Neural progenitor cell (in vitro differentiated cells): ENCODE data around the gene SNX32. TPM values are rescaled to one million over a fixed set of nuclear protein-coding genes. Genes with fewer than 3 reads are reported as not detected.

Experiments used
- DNase-seq: peaks from one replicate; pipeline ENCODE4 v3.0.0-alpha.2; 2016; ENCODE audit warnings: low spot score
- H2AFZ ChIP-seq: fragments of 200-600 bp; sonication (generic); replicated peaks from 2 replicates; pipeline ENCODE4 v1.6.1; 2016; ENCODE audit warnings: antibody characterized with exemption
- H3F3A ChIP-seq: fragments of 200-600 bp; sonication (generic); 2 replicates; pipeline ENCODE4 v1.6.1; 2016; ENCODE audit warnings: antibody characterized with exemption, low read depth
- H3K27ac ChIP-seq: fragments of 200-600 bp; sonication (generic); 2 replicates; pipeline ENCODE4 v1.5.1; 2016; ENCODE audit warnings: mild to moderate bottlenecking
- H3K27me3 ChIP-seq: fragments of 200-600 bp; sonication (generic); 2 replicates; pipeline ENCODE4 v1.6.1; 2016; ENCODE audit warnings: mild to moderate bottlenecking, moderate library complexity
- H3K36me3 ChIP-seq: fragments of 200-600 bp; sonication (generic); 2 replicates; pipeline ENCODE4 v1.5.1; 2016
- H3K4me1 ChIP-seq: fragments of 200-600 bp; sonication (generic); 2 replicates; pipeline ENCODE4 v1.6.1; 2016; ENCODE audit warnings: mixed run types
- H3K4me2 ChIP-seq: fragments of 200-600 bp; sonication (generic); 2 replicates; pipeline ENCODE4 v1.6.1; 2016
- H3K4me3 ChIP-seq: fragments of 200-600 bp; sonication (generic); 2 replicates; pipeline ENCODE4 v1.5.1; 2016
- H3K79me2 ChIP-seq: fragments of 200-600 bp; sonication (generic); 2 replicates; pipeline ENCODE4 v1.6.1; 2016; ENCODE audit warnings: low read depth
- H3K9ac ChIP-seq: fragments of 200-600 bp; sonication (generic); 2 replicates; pipeline ENCODE4 v1.6.1; 2016
- H3K9me3 ChIP-seq: fragments of 200-600 bp; sonication (generic); 2 replicates; pipeline ENCODE4 v1.5.1; 2016; ENCODE audit warnings: low read depth
- H4K20me1 ChIP-seq: fragments of 200-600 bp; sonication (generic); 2 replicates; pipeline ENCODE4 v1.6.1; 2016; ENCODE audit warnings: low read depth
- H3K27ac Mint-ChIP-seq: 3 replicates; pipeline ENCODE4 v1.8.0; 2021; ENCODE audit warnings: mixed read lengths
- H3K27me3 Mint-ChIP-seq: 2 replicates; pipeline ENCODE4 v1.8.0; 2022; ENCODE audit warnings: low read depth, mild to moderate bottlenecking, inconsistent platforms, moderate library complexity, mixed read lengths; ENCODE audit not compliant: insufficient read depth
- H3K36me3 Mint-ChIP-seq: 3 replicates; pipeline ENCODE4 v1.8.0; 2021; ENCODE audit warnings: mixed read lengths
- H3K4me1 Mint-ChIP-seq: 3 replicates; pipeline ENCODE4 v1.8.0; 2021; ENCODE audit warnings: mixed read lengths
- H3K4me3 Mint-ChIP-seq: 3 replicates; pipeline ENCODE4 v1.8.0; 2021; ENCODE audit warnings: mild to moderate bottlenecking, moderate library complexity, mixed read lengths
- H3K9me3 Mint-ChIP-seq: 3 replicates; pipeline ENCODE4 v1.8.0; 2020; ENCODE audit warnings: mixed read lengths
- CTCF ChIP-seq: fragments of 200-600 bp; sonication (generic); IDR thresholded peaks from 2 replicates; pipeline ENCODE4 v1.5.1; 2017; ENCODE audit warnings: antibody characterized with exemption, mild to moderate bottlenecking
- EZH2 ChIP-seq: fragments of 200-600 bp; sonication (generic); IDR thresholded peaks from 2 replicates; pipeline ENCODE4 v1.6.1; 2017; ENCODE audit warnings: antibody characterized with exemption, mild to moderate bottlenecking, moderate library complexity
- EZH2phosphoT487 ChIP-seq: fragments of 200-600 bp; sonication (generic); IDR thresholded peaks from 2 replicates; pipeline ENCODE4 v1.6.1; 2017; ENCODE audit warnings: antibody characterized with exemption
- total RNA-seq: library from RNA; depleted of rRNA; stranded (reverse); fragments of >200 nt; gene quantifications from 2 replicates; pipeline ENCODE4 v1.2.3, GENCODE V29; 2015; ENCODE audit warnings: low replicate concordance

Gene SNX32
- total RNA-seq, 1 donor from 2014 or later = 1.4 TPM

- Histone ChIP-seq H3K36me3 (peaks cover 7% of the 10 kb centered on the region), H3K9me3 (no peaks in the 10 kb centered on the region), H3K4me2 (no peak overlapping the region), H3K27ac (peak overlapping the region; percentile 46), H3K4me3 (no peak overlapping the region), H4K20me1 (peaks cover 25% of the 10 kb centered on the region), H3K9ac (no peak overlapping the region), H3K4me1 (no peaks in the 10 kb centered on the region), H2AFZ (no peak overlapping the region), H3K79me2 (peaks cover 25% of the 10 kb centered on the region), H3F3A (peaks cover 46% of the 10 kb centered on the region), H3K27me3 (no peaks in the 10 kb centered on the region)
- Mint-ChIP-seq H3K9me3 (peaks cover 7% of the 10 kb centered on the region), H3K36me3 (peaks cover 38% of the 10 kb centered on the region), H3K4me1 (peaks cover 8% of the 10 kb centered on the region), H3K4me3 (no peak overlapping the region), H3K27me3 (peaks cover 18% of the 10 kb centered on the region), H3K27ac (no peak overlapping the region)
- TF ChIP-seq EZH2phosphoT487 (no peak), CTCF (peak; percentile 51), EZH2 (no peak)
- peak; percentile 45 for DNase-seq
Observed at GRCh38 chr11:65851083-65851579, 17.4 kb downstream of the SNX32 start.

GRCh38 chr11:65851811-65852507 is 18.2 kb downstream of the SNX32 start:
- TF ChIP-seq EZH2phosphoT487 = no peak
- TF ChIP-seq EZH2 = no peak
- TF ChIP-seq CTCF = no peak
- no peak overlapping the region for H3K4me2 ChIP-seq
- H3K9ac ChIP-seq = no peak overlapping the region
- H4K20me1 ChIP-seq = peaks cover 33% of the 10 kb centered on the region
- Mint-ChIP-seq H3K4me3 (peak overlapping the region; percentile 68), H3K27ac (peak overlapping the region; percentile 42), H3K4me1 (peaks cover 16% of the 10 kb centered on the region), H3K36me3 (peaks cover 44% of the 10 kb centered on the region), H3K9me3 (peaks cover 10% of the 10 kb centered on the region), H3K27me3 (peaks cover 22% of the 10 kb centered on the region)
- DNase-seq = no peak
- H3K4me3 ChIP-seq = no peak overlapping the region
- H3K4me1 ChIP-seq = peaks cover 3% of the 10 kb centered on the region
- no peaks in the 10 kb centered on the region for H3K27me3 ChIP-seq
- H2AFZ ChIP-seq = no peak overlapping the region
- H3K79me2 ChIP-seq = peaks cover 33% of the 10 kb centered on the region
- H3F3A ChIP-seq = peaks cover 54% of the 10 kb centered on the region
- H3K36me3 ChIP-seq = peaks cover 7% of the 10 kb centered on the region
- H3K27ac ChIP-seq = no peak overlapping the region
- no peaks in the 10 kb centered on the region for H3K9me3 ChIP-seq

- Histone ChIP-seq H3K9ac (no peak overlapping the region), H3K36me3 (peaks cover 7% of the 10 kb centered on the region), H3K79me2 (peaks cover 41% of the 10 kb centered on the region), H3K4me2 (no peak overlapping the region), H2AFZ (no peak overlapping the region), H4K20me1 (peaks cover 40% of the 10 kb centered on the region), H3K27me3 (no peaks in the 10 kb centered on the region), H3F3A (peaks cover 59% of the 10 kb centered on the region), H3K4me3 (no peak overlapping the region), H3K27ac (no peak overlapping the region), H3K4me1 (peaks cover 3% of the 10 kb centered on the region), H3K9me3 (no peaks in the 10 kb centered on the region)
- Mint-ChIP-seq H3K36me3 (peaks cover 44% of the 10 kb centered on the region), H3K4me1 (peaks cover 16% of the 10 kb centered on the region), H3K9me3 (peaks cover 10% of the 10 kb centered on the region), H3K4me3 (peak overlapping the region; percentile 68), H3K27ac (no peak overlapping the region), H3K27me3 (peaks cover 22% of the 10 kb centered on the region)
- TF ChIP-seq CTCF (no peak), EZH2phosphoT487 (no peak), EZH2 (no peak)
- peak; percentile 1 for DNase-seq
Observed at GRCh38 chr11:65852508-65853245, 18.9 kb downstream of the SNX32 start.
